Measurements from ENCODE around the gene POP7.

The POP7 gene

DNA sequence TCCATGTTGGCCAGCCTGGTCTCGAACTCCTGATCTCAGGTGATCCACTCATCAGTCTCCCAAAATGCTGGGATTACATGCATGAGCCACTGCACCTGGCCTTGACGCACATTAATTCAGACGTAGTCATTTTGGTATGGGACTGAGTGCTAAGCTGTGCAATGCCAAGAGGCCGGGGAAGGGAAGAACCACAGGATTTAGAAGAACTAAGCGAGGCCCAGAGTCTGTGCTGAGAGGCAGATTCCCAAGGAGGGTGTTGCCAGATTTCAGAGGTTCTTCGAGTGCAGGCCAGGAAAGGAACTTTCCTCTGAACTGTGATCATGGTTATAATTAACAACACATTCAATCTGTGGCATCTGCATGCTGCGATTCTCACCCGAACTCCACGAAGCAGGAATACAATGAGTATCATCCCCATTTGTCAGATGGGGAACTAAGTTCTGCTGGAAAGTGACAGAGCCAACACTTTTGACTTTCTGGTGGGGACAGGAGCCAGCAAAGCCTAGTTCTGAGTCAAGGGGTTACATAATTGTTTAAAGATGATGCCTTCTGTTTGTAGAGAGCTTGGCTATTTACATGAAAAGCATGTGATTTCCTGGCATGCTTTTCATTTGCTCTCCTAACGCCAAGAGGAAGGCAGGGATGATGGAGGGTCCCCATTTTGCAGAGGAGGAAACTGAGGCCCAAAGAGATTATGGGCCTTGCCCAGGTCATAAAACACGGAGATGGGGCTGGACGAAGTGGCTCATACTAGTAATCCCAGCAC lies 21.3 kb downstream of the POP7 start:
- no peak for DNase-seq

DNA sequence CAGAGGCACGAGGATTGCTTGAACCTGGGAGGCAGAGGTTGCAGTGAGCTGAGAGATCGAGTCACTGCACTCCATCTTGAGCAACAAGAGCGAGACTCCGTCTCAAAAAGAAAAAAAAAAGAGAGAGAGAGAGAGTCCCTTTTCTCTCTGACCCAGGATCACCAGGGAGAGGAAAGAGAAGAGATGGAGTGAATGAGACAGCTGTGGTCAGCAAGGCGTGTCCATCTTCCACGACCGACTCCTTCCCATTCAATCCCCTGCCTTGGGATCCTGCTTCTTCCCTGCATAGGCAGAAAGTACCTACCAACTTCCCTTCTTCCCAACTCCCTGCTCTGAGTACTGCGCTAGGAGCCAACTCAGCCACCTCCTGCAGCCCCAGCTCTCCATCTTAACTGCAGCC lies 22.3 kb downstream of the POP7 start:
- no peak for DNase-seq

DNA sequence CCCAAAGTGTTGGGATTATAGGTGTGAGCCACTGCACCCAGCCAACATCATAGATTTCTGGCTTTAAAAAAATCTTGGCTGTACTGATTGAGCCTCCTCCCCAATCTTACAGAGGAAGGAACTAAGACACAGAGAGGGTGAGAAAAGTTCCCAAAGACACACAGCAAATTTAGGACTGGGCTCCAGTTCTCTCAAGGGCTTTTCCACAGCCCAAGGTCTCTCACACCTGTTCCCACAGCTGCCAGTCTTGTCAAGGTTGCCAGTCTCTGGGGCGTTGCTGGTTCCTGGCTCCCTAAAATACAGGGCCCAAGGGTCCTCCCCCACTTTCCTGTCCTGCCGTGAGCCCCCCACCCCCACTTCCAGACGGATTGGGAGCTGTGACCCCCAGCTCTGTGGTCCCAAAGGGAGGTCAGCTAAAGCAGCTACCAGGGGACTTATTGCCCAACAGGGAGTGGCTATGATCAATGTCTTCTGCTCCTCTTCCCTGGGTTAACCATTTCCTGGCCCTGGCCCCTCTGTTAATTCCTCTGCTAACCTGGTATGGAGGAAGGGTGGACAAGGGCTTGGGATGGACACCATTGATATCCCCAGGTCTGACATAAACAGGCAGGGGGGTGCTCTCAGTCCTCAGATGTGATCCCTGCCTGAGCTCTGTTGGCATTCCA lies 24.3 kb downstream of the POP7 start:
- no peak for DNase-seq

DNA sequence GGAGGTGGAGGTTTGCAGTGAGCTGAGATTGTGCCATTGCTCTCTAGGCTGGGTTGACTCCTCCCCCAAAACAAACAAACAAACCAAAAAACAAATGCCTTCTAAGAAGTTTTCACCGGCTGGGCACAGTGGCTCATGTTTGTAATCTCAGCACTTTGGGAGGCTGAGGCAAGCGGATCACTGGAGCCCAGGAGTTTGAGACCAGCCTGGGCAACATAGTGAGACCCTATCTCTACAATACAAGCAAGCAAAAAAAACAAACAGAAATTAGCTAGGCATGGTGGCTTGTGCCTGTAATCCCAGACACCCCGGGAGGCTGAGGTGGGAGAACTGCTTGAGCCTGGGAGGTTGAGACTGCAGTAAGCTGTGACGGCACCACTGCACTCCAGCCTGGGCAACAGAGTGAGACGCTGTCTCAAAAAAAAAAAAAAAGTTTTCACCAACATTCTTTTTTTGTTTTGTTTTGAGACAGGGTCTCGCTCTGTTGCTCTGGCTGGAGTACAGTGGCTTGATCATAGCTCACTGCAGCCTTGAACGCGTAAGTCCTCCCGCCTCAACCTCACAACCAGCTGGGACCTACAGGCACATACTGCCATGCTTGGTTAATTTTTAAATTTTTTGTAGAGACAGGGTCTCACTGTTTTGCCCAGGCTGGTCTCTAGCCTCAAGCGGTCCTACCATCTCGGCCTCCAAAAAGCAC lies 26.2 kb downstream of the POP7 start:
- no peak for DNase-seq

GRCh38 chr7:100735730-100736129 lies 29.8 kb downstream of the POP7 start:
- no peak for DNase-seq

DNA sequence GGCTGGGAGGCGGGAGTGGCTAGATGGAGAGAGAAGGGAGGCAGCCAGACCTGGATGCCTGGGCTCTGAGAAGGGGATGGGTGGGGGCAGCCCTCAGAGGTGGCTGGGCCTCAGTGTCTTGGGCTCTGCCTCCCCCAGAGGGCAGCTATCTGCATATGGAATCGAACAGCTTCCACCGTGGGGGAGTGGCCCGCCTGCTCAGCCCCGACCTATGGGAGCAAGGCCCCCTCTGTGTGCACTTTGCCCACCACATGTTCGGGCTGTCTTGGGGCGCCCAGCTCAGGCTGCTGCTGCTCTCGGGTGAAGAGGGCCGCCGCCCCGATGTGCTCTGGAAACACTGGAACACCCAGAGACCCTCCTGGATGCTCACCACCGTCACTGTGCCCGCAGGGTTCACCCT lies 30.8 kb downstream of the POP7 start:
- DNase-seq, result no peak

GRCh38 chr7:100739934-100740333 lies 34.0 kb downstream of the POP7 start:
- DNase-seq, result no peak

GRCh38 chr7:100744605-100745004 lies 38.7 kb downstream of the POP7 start:
- no peak for DNase-seq

DNA sequence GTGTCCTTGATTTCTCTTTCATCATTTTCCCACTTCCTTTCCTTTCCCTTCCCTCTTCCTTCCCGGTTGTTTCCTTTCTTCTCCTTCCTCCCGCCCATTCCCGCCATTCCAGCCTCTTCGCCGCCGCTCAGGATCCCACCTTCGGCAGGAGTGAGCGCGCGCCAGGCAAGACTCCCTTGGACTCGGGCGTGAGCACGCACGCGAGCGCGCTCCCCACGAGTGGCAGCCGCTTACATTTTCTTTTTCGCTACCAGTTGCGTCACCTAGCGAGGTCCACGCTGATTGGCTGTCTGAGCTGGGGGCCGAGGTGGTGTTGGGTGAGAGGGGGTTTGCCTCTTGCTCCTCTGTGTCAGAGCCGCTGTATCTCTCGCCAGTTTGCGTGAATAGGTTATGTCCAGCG lies 39.3 kb downstream of the POP7 start:
- DNase-seq, result no peak

DNA sequence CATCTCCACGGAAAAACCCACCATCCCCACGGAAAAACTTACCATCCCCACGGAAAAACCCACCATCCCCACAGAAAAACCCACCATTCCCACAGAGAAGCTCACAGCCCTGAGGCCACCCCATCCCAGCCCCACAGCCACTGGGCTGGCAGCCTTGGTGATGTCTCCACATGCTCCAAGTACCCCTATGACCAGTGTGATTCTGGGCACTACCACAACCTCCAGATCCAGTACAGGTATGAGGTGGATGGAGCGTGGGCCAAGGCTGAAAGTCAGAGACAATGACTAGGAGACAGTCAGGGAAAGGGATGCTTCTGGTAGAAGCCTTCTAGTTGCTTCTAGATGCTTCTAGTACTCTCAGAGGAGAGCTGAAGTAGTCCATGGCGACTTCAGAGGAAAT lies 47.1 kb downstream of the POP7 start:
- no peak for DNase-seq

GRCh38 chr7:100753750-100754149 lies 47.8 kb downstream of the POP7 start:
- DNase-seq, result no peak
